ENCODE data around the gene MAOB. TPM values are rescaled to one million over a fixed set of nuclear protein-coding genes. Genes with fewer than 3 reads are reported as not detected.

Gene MAOB
- total and polyA plus RNA-seq, 2 experiments from 2014 or later, result 0.09 TPM; not detected in 1

- H3F3A ChIP-seq (ENCODE audit: insufficient read depth), result no peaks in the 10 kb centered on the region
- no peaks in the 10 kb centered on the region for H3K79me2 ChIP-seq (ENCODE audit: insufficient read depth)
- WGBS, 2 experiments (ENCODE audit: low coverage in 1 of 2, low lambda C conversion rate in 2 of 2, missing lambda C conversion rate in 2 of 2), result 86 to 87% methylated on average over 4 of the region's 4 CpGs
- H3K4me3 ChIP-seq, result no peak overlapping the region
- H3K4me1 ChIP-seq (ENCODE audit: insufficient read depth), result no peaks in the 10 kb centered on the region
- H3K9me3 ChIP-seq (ENCODE audit: low read depth), result no peaks in the 10 kb centered on the region
- no peaks in the 10 kb centered on the region for H4K20me1 ChIP-seq (ENCODE audit: insufficient read depth)
- no peak for TF ChIP-seq EZH2 (IDR thresholded peaks at IDR 0.05; ENCODE audit: insufficient read depth, poor library complexity, severe bottlenecking)
- TF ChIP-seq EZH2phosphoT487 (IDR thresholded peaks at IDR 0.05; ENCODE audit: insufficient read depth, low read depth), result no peak
- H2AFZ ChIP-seq, result no peak overlapping the region
- no peak for DNase-seq
- no peaks in the 10 kb centered on the region for H3K36me3 ChIP-seq (ENCODE audit: low read depth)
- H3K9ac ChIP-seq, result no peak overlapping the region
- no peak overlapping the region for H3K4me2 ChIP-seq (ENCODE audit: unreplicated experiment)
- no peak overlapping the region for H3K27ac ChIP-seq
- in situ Hi-C loops (cut with MboI), result no loop called here
- no peaks in the 10 kb centered on the region for H3K9me2 ChIP-seq (ENCODE audit: insufficient read depth)
- no peaks in the 10 kb centered on the region for H3K27me3 ChIP-seq (replicated peaks; ENCODE audit: insufficient read depth)
Observed at GRCh38 chrX:43866423-43866822, 15.8 kb downstream of the MAOB start.

DNA sequence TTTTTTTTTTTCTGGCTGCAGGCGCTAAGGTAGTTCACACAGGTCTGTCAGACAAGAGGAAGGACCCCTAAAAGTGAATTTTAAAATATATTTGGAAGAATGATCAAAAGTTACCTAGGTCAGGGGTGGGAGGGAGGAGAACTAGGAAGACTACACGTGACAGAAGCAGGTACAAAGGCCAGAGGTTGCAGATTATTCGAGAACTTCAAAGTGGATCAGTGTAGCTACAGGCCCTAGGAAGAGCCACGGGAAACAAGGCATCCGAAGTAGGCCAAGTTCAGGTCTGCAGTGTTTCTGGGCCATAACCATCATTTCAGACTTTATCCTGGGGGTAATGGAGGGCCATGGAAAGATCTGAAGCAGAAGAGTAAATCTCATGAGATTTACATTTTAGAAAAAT is 16.5 kb downstream of the MAOB start:
- no peaks in the 10 kb centered on the region for H3F3A ChIP-seq (ENCODE audit: insufficient read depth)
- no peak overlapping the region for H3K4me2 ChIP-seq (ENCODE audit: unreplicated experiment)
- 56 to 59% methylated on average over 5 of the region's 5 CpGs for WGBS, 2 experiments (ENCODE audit: low coverage in 1 of 2, low lambda C conversion rate in 2 of 2, missing lambda C conversion rate in 2 of 2)
- no peaks in the 10 kb centered on the region for H3K9me2 ChIP-seq (ENCODE audit: insufficient read depth)
- H3K4me3 ChIP-seq, result no peak overlapping the region
- TF ChIP-seq EZH2phosphoT487 (IDR thresholded peaks at IDR 0.05; ENCODE audit: insufficient read depth, low read depth) (no peak), EZH2 (IDR thresholded peaks at IDR 0.05; ENCODE audit: insufficient read depth, poor library complexity, severe bottlenecking) (no peak)
- H4K20me1 ChIP-seq (ENCODE audit: insufficient read depth), result no peaks in the 10 kb centered on the region
- in situ Hi-C loops (cut with MboI), result no loop called here
- no peak overlapping the region for H3K27ac ChIP-seq
- no peak for DNase-seq
- H3K4me1 ChIP-seq (ENCODE audit: insufficient read depth), result no peaks in the 10 kb centered on the region
- H3K9ac ChIP-seq, result no peak overlapping the region
- H3K36me3 ChIP-seq (ENCODE audit: low read depth), result no peaks in the 10 kb centered on the region
- H2AFZ ChIP-seq, result no peak overlapping the region
- no peaks in the 10 kb centered on the region for H3K27me3 ChIP-seq (replicated peaks; ENCODE audit: insufficient read depth)
- H3K79me2 ChIP-seq (ENCODE audit: insufficient read depth), result no peaks in the 10 kb centered on the region
- no peaks in the 10 kb centered on the region for H3K9me3 ChIP-seq (ENCODE audit: low read depth)

GRCh38 chrX:43862434-43862833 is 19.8 kb downstream of the MAOB start:
- in situ Hi-C loops (cut with MboI), result no loop called here
- Histone ChIP-seq H3K4me3 (no peak overlapping the region), H3F3A (ENCODE audit: insufficient read depth) (no peaks in the 10 kb centered on the region), H3K4me1 (ENCODE audit: insufficient read depth) (no peaks in the 10 kb centered on the region), H4K20me1 (ENCODE audit: insufficient read depth) (no peaks in the 10 kb centered on the region), H3K4me2 (ENCODE audit: unreplicated experiment) (no peak overlapping the region), H3K79me2 (ENCODE audit: insufficient read depth) (no peaks in the 10 kb centered on the region), H2AFZ (no peak overlapping the region), H3K27ac (no peak overlapping the region), H3K36me3 (ENCODE audit: low read depth) (no peaks in the 10 kb centered on the region), H3K27me3 (replicated peaks; ENCODE audit: insufficient read depth) (no peaks in the 10 kb centered on the region), H3K9me3 (ENCODE audit: low read depth) (no peaks in the 10 kb centered on the region), H3K9me2 (ENCODE audit: insufficient read depth) (no peaks in the 10 kb centered on the region), H3K9ac (no peak overlapping the region)
- TF ChIP-seq EZH2 (IDR thresholded peaks at IDR 0.05; ENCODE audit: insufficient read depth, poor library complexity, severe bottlenecking) (no peak), EZH2phosphoT487 (IDR thresholded peaks at IDR 0.05; ENCODE audit: insufficient read depth, low read depth) (no peak)
- DNase-seq, result no peak
- WGBS, 2 experiments (ENCODE audit: low coverage in 1 of 2, low lambda C conversion rate in 2 of 2, missing lambda C conversion rate in 2 of 2), result 0 to 6% methylated on average over 1 of the region's 1 CpG

GRCh38 chrX:43861750-43862149 is 20.5 kb downstream of the MAOB start:
- TF ChIP-seq EZH2 (IDR thresholded peaks at IDR 0.05; ENCODE audit: insufficient read depth, poor library complexity, severe bottlenecking) (no peak), EZH2phosphoT487 (IDR thresholded peaks at IDR 0.05; ENCODE audit: insufficient read depth, low read depth) (no peak)
- H3K9ac ChIP-seq, result no peak overlapping the region
- WGBS, 2 experiments (ENCODE audit: low coverage in 1 of 2, low lambda C conversion rate in 2 of 2, missing lambda C conversion rate in 2 of 2), result 60 to 65% methylated on average over 4 of the region's 4 CpGs
- no peak overlapping the region for H3K4me2 ChIP-seq (ENCODE audit: unreplicated experiment)
- no peaks in the 10 kb centered on the region for H3K4me1 ChIP-seq (ENCODE audit: insufficient read depth)
- DNase-seq, result no peak
- H3K79me2 ChIP-seq (ENCODE audit: insufficient read depth), result no peaks in the 10 kb centered on the region
- no peaks in the 10 kb centered on the region for H3F3A ChIP-seq (ENCODE audit: insufficient read depth)
- no peak overlapping the region for H3K4me3 ChIP-seq
- H3K36me3 ChIP-seq (ENCODE audit: low read depth), result no peaks in the 10 kb centered on the region
- no peaks in the 10 kb centered on the region for H3K9me2 ChIP-seq (ENCODE audit: insufficient read depth)
- H3K27ac ChIP-seq, result no peak overlapping the region
- in situ Hi-C loops (cut with MboI), result no loop called here
- no peaks in the 10 kb centered on the region for H3K27me3 ChIP-seq (replicated peaks; ENCODE audit: insufficient read depth)
- H2AFZ ChIP-seq, result no peak overlapping the region
- no peaks in the 10 kb centered on the region for H4K20me1 ChIP-seq (ENCODE audit: insufficient read depth)
- no peaks in the 10 kb centered on the region for H3K9me3 ChIP-seq (ENCODE audit: low read depth)
